ENCODE data around the gene ATXN1. TPM values are rescaled to one million over a fixed set of nuclear protein-coding genes. Genes with fewer than 3 reads are reported as not detected.

The ATXN1 gene
- total and polyA plus RNA-seq, 2 experiments from 2014 or later: 4.8 to 9.1 TPM

GRCh38 chr6:16494793-16495192 is 266.5 kb downstream of the ATXN1 start:
- H3K36me3 Mint-ChIP-seq (ENCODE audit: low read depth): peaks cover 4% of the 10 kb centered on the region; the same call in 1 of the 3 replicates
- no peak overlapping the region for H3K4me3 ChIP-seq
- TF ChIP-seq EZH2 (IDR thresholded peaks at IDR 0.05; ENCODE audit: low read depth, unreplicated experiment): no peak
- H2AFZ ChIP-seq: no peak overlapping the region
- no peaks in the 10 kb centered on the region for H3K9me2 ChIP-seq (ENCODE audit: insufficient read depth)
- peaks cover 37% of the 10 kb centered on the region for H3K4me1 Mint-ChIP-seq
- peak; percentile 17 for DNase-seq (ENCODE audit: low spot score)
- no peaks in the 10 kb centered on the region for H3K36me3 ChIP-seq (ENCODE audit: insufficient read depth)
- peaks cover 7% of the 10 kb centered on the region; the same call in 1 of the 3 replicates for H3K9me3 Mint-ChIP-seq
- H3K27me3 ChIP-seq (ENCODE audit: insufficient read depth): no peaks in the 10 kb centered on the region
- no peak overlapping the region for H3K27ac ChIP-seq (ENCODE audit: low read depth)
- ATAC-seq: no peak
- H3K4me3 Mint-ChIP-seq: no peak overlapping the region
- H3F3A ChIP-seq (replicated peaks; ENCODE audit: low read depth): no peaks in the 10 kb centered on the region
- peaks cover 43% of the 10 kb centered on the region for H3K4me1 ChIP-seq (ENCODE audit: insufficient read depth)
- peaks cover 3% of the 10 kb centered on the region for H3K27me3 Mint-ChIP-seq (ENCODE audit: insufficient read depth, low read depth, poor library complexity)
- H3K79me2 ChIP-seq (replicated peaks; ENCODE audit: insufficient read depth): no peaks in the 10 kb centered on the region
- H3K4me2 ChIP-seq: no peak overlapping the region
- H4K20me1 ChIP-seq (replicated peaks; ENCODE audit: insufficient read depth): no peaks in the 10 kb centered on the region
- peak overlapping the region; percentile 84; the same call in 1 of the 2 replicates for H3K27ac Mint-ChIP-seq

DNA sequence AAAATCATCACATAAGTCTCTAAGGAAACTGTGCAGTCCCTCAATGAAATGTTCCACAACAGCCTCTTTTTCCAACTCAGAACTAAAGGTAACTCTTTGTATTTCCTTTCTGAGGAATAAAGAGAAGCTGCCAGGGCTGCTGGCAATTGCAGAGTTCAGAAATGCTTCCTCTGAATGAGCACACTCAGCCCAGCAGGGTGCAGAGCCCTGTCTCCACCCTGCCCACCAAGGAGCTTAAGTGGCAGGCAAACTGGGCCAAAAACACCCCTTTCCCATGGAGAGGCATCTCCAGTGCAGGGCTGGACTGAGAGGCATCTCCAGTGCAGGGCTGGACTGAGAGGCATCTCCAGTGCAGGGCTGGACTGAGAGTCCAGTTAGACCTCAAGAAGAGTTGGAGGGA is 267.5 kb downstream of the ATXN1 start:
- no peak for DNase-seq (ENCODE audit: low spot score)
- TF ChIP-seq CREB1 (CRISPR knock-in tag; IDR thresholded peaks at IDR 0.05; ENCODE audit: low read depth) (no peak), NANOG (IDR thresholded peaks at IDR 0.05; ENCODE audit: borderline replicate concordance) (no peak), ZNF331 (CRISPR knock-in tag; IDR thresholded peaks at IDR 0.05; ENCODE audit: low read depth) (no peak), STAT1 (IDR thresholded peaks at IDR 0.05; ENCODE audit: unreplicated experiment) (no peak), JUNB (IDR thresholded peaks at IDR 0.05; ENCODE audit: unreplicated experiment) (no peak), POLR2AphosphoS5 (IDR thresholded peaks at IDR 0.05; ENCODE audit: low read depth) (no peak), EZH2 (IDR thresholded peaks at IDR 0.05; ENCODE audit: low read depth, unreplicated experiment) (no peak), ZNF114 (CRISPR knock-in tag; IDR thresholded peaks at IDR 0.05) (no peak), ETS1 (IDR thresholded peaks at IDR 0.05) (no peak), EZH2phosphoT487 (IDR thresholded peaks at IDR 0.05; ENCODE audit: unreplicated experiment) (no peak), ZNF462 (CRISPR knock-in tag; IDR thresholded peaks at IDR 0.05) (no peak)
- TF ChIP-seq, protein P1, sequence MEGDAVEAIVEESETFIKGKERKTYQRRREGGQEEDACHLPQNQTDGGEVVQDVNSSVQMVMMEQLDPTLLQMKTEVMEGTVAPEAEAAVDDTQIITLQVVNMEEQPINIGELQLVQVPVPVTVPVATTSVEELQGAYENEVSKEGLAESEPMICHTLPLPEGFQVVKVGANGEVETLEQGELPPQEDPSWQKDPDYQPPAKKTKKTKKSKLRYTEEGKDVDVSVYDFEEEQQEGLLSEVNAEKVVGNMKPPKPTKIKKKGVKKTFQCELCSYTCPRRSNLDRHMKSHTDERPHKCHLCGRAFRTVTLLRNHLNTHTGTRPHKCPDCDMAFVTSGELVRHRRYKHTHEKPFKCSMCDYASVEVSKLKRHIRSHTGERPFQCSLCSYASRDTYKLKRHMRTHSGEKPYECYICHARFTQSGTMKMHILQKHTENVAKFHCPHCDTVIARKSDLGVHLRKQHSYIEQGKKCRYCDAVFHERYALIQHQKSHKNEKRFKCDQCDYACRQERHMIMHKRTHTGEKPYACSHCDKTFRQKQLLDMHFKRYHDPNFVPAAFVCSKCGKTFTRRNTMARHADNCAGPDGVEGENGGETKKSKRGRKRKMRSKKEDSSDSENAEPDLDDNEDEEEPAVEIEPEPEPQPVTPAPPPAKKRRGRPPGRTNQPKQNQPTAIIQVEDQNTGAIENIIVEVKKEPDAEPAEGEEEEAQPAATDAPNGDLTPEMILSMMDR (conservative IDR thresholded peaks at IDR 0.05; ENCODE audit: low read depth in 2 of 2): no peak

More for the DNA sequence above, 267.5 kb downstream of the ATXN1 start:
- H3K79me2 ChIP-seq (replicated peaks; ENCODE audit: insufficient read depth): no peaks in the 10 kb centered on the region
- H3K4me3 ChIP-seq: no peak overlapping the region
- no peaks in the 10 kb centered on the region for H4K20me1 ChIP-seq (replicated peaks; ENCODE audit: insufficient read depth)
- no peak overlapping the region for H2AFZ ChIP-seq
- no peaks in the 10 kb centered on the region for H3K9me2 ChIP-seq (ENCODE audit: insufficient read depth)
- no peak overlapping the region for H3K4me3 Mint-ChIP-seq
- H3K27me3 ChIP-seq (ENCODE audit: insufficient read depth): no peaks in the 10 kb centered on the region
- H3F3A ChIP-seq (replicated peaks; ENCODE audit: low read depth): no peaks in the 10 kb centered on the region
- H3K4me1 Mint-ChIP-seq: peaks cover 37% of the 10 kb centered on the region
- H3K36me3 Mint-ChIP-seq (ENCODE audit: low read depth): no peaks in the 10 kb centered on the region
- no peaks in the 10 kb centered on the region for H3K36me3 ChIP-seq (ENCODE audit: insufficient read depth)
- ATAC-seq: no peak
- peaks cover 1% of the 10 kb centered on the region; the same call in 1 of the 3 replicates for H3K9me3 Mint-ChIP-seq
- H3K27ac Mint-ChIP-seq: no peak overlapping the region
- no peak overlapping the region for H3K27ac ChIP-seq (ENCODE audit: low read depth)
- no peak overlapping the region for H3K4me2 ChIP-seq
- H3K27me3 Mint-ChIP-seq (ENCODE audit: insufficient read depth, low read depth, poor library complexity): peaks cover 3% of the 10 kb centered on the region
- peaks cover 43% of the 10 kb centered on the region for H3K4me1 ChIP-seq (ENCODE audit: insufficient read depth)

All from GM23338 (cell line).